HEK293 (cell line): ENCODE data around the gene NUP153.
"Not testable (repeated sequence)": the region's sequence is repeated elsewhere in the genome, so short reads cannot be mapped to it uniquely, and the experiment has no call there.

Source experiments
- CTCF ChIA-PET: fragments of 350-600 bp; formaldehyde crosslinking; extraction: SDS; loops from one replicate; lab custom pipeline; 2021; ENCODE audit warnings: antibody characterized with exemption; lab: Yijun Ruan, JAX
- POLR2A ChIA-PET: fragments of 300-600 bp; formaldehyde crosslinking; extraction: SDS; loops from one replicate; lab custom pipeline; 2020; ENCODE audit warnings: antibody characterized with exemption, inconsistent platforms; lab: Yijun Ruan, JAX
- H3K27ac ChIP-seq: fragments of 200-500 bp; sonication (Bioruptor generic); 2 replicates; pipeline ENCODE4 v1.5.1; 2014; ENCODE audit warnings: low read depth, low read length, control low read depth, inconsistent platforms; ENCODE audit errors: extremely low read depth
- H3K36me3 ChIP-seq, 2 experiments: fragments of 200-500 bp in 1 of 2; sonication (Bioruptor generic) in 1 of 2; 1 replicate in 1 of 2; 2 replicates in 1 of 2; pipeline ENCODE4 v1.5.1; 2014 to 2017; ENCODE audit warnings: inconsistent platforms in 2 of 2, low read length in 2 of 2; ENCODE audit not compliant: control insufficient read depth in 2 of 2, insufficient read depth in 1 of 2
- H3K4me1 ChIP-seq: fragments of 200-500 bp; sonication (Bioruptor generic); 2 replicates; pipeline ENCODE4 v1.5.1; 2014; ENCODE audit warnings: mild to moderate bottlenecking, low read length, inconsistent platforms; ENCODE audit not compliant: control insufficient read depth, insufficient read depth
- H3K4me3 ChIP-seq: 2 replicates; pipeline ENCODE4 v1.5.1; 2011; ENCODE audit warnings: low read depth, mild to moderate bottlenecking, control low read depth, low read length, moderate library complexity
- H3K9me3 ChIP-seq: fragments of 200-500 bp; sonication (Bioruptor generic); 2 replicates; pipeline ENCODE4 v1.5.1; 2014; ENCODE audit warnings: low read depth, low read length, inconsistent platforms; ENCODE audit not compliant: control insufficient read depth, insufficient read depth
- GLIS2 ChIP-seq: fragments of 450-650 bp; formaldehyde crosslinking; IDR thresholded peaks from 2 replicates; pipeline ENCODE4 v1.5.1; 2016; ENCODE audit warnings: missing biosample characterization, missing genetic modification characterization
- HOXC10 ChIP-seq: sonication (generic); formaldehyde crosslinking; IDR thresholded peaks from 2 replicates; pipeline ENCODE4 v1.8.1; 2023; ENCODE audit warnings: mild to moderate bottlenecking, missing genetic modification reagents
- KLF10 ChIP-seq: fragments of 450-650 bp; IDR thresholded peaks from 2 replicates; pipeline ENCODE4 v1.5.1; 2018; ENCODE audit warnings: missing biosample characterization, mild to moderate bottlenecking, missing genetic modification characterization
- REST ChIP-seq: fragments of 450-650 bp; formaldehyde crosslinking; IDR thresholded peaks from 2 replicates; pipeline ENCODE4 v1.5.1; 2016; ENCODE audit warnings: missing biosample characterization, missing genetic modification characterization
- ZNF155 ChIP-seq: fragments of 450-650 bp; formaldehyde crosslinking; IDR thresholded peaks from 2 replicates; pipeline ENCODE4 v1.5.1; 2016; ENCODE audit warnings: missing biosample characterization, missing genetic modification characterization
- ZNF175 ChIP-seq: fragments of 450-650 bp; formaldehyde crosslinking; IDR thresholded peaks from 2 replicates; pipeline ENCODE4 v1.5.1; 2016; ENCODE audit warnings: missing biosample characterization, missing genetic modification characterization
- ZNF23 ChIP-seq: fragments of 450-650 bp; formaldehyde crosslinking; IDR thresholded peaks from 2 replicates; pipeline ENCODE4 v1.5.1; 2016; ENCODE audit warnings: missing biosample characterization, missing genetic modification characterization, borderline replicate concordance
- ZNF366 ChIP-seq: fragments of 450-650 bp; formaldehyde crosslinking; conservative IDR thresholded peaks from 2 replicates; pipeline ENCODE4 v1.5.1; 2016; ENCODE audit warnings: missing biosample characterization, missing genetic modification characterization
- ZNF394 ChIP-seq: fragments of 450-650 bp; formaldehyde crosslinking; IDR thresholded peaks from 2 replicates; pipeline ENCODE4 v1.5.1; 2016; ENCODE audit warnings: missing biosample characterization, missing genetic modification characterization, mild to moderate bottlenecking, moderate library complexity, borderline replicate concordance
- ZNF433 ChIP-seq: fragments of 450-650 bp; formaldehyde crosslinking; IDR thresholded peaks from 2 replicates; pipeline ENCODE4 v1.5.1; 2016; ENCODE audit warnings: missing biosample characterization, missing genetic modification characterization, low read depth
- ZNF530 ChIP-seq: fragments of 450-650 bp; formaldehyde crosslinking; IDR thresholded peaks from 2 replicates; pipeline ENCODE4 v1.5.1; 2016; ENCODE audit warnings: low read depth, missing biosample characterization, missing genetic modification characterization
- ZNF621 ChIP-seq: fragments of 450-650 bp; formaldehyde crosslinking; IDR thresholded peaks from 2 replicates; pipeline ENCODE4 v1.5.1; 2017; ENCODE audit warnings: missing biosample characterization, missing genetic modification characterization
- ZNF623 ChIP-seq: fragments of 450-650 bp; formaldehyde crosslinking; IDR thresholded peaks from 2 replicates; pipeline ENCODE4 v1.5.1; 2016; ENCODE audit warnings: missing biosample characterization, missing genetic modification characterization
- ZNF660 ChIP-seq: fragments of 450-650 bp; IDR thresholded peaks from 2 replicates; pipeline ENCODE4 v1.5.1; 2018; ENCODE audit warnings: missing biosample characterization, mild to moderate bottlenecking, missing genetic modification characterization
- ZNF664 ChIP-seq: fragments of 450-650 bp; formaldehyde crosslinking; IDR thresholded peaks from 2 replicates; pipeline ENCODE4 v1.5.1; 2016; ENCODE audit warnings: missing biosample characterization, missing genetic modification characterization
- ZNF692 ChIP-seq: fragments of 450-650 bp; formaldehyde crosslinking; IDR thresholded peaks from 2 replicates; pipeline ENCODE4 v1.5.1; 2016; ENCODE audit warnings: missing biosample characterization, missing genetic modification characterization
- ZNF776 ChIP-seq: fragments of 450-650 bp; formaldehyde crosslinking; IDR thresholded peaks from 2 replicates; pipeline ENCODE4 v1.5.0; 2017; ENCODE audit warnings: missing biosample characterization, missing genetic modification characterization, borderline replicate concordance
- ZNF843 ChIP-seq: fragments of 450-650 bp; formaldehyde crosslinking; IDR thresholded peaks from 2 replicates; pipeline ENCODE4 v1.5.1; 2016; ENCODE audit warnings: missing biosample characterization, missing genetic modification characterization

NUP153 gene

DNA sequence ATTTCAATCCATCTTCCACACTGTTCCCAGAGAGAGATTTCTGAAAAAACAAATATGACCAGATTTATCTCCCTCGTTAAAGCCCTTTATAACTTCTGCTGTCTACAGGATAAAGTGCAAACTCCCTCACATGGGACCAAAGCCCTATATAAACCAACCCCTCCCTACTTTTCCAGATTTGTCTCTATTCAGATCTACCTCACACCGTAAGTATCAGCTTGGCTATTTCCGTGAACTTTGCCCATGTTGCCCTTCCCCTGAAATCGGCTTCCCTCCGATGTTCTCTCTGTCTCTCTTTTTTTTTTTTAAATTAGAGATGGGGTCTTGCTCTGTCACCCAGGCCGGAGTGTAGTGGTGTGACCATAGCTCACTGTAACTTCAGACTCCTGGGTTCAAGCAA lies 118.7 kb downstream of the NUP153 start:
- Histone ChIP-seq H3K27ac (no peak overlapping the region), H3K4me1 (peaks cover 2% of the 10 kb centered on the region; the same call in 1 of the 2 replicates)
- TF ChIP-seq ZNF175 (tag by site-specific recombination), result no peak
- TF ChIP-seq ZNF433 (tag by site-specific recombination), result no peak
- TF ChIP-seq ZNF394 (tag by site-specific recombination), result no peak
- no peak for TF ChIP-seq ZNF155 (tag by site-specific recombination)
- no peak for TF ChIP-seq REST (tag by site-specific recombination)
- no peak for TF ChIP-seq KLF10
- TF ChIP-seq ZNF621 (tag by site-specific recombination), result no peak
- no peak for TF ChIP-seq ZNF366 (tag by site-specific recombination)
- no peak for TF ChIP-seq ZNF530 (tag by site-specific recombination)
- no peak for TF ChIP-seq GLIS2 (tag by site-specific recombination)
- TF ChIP-seq ZNF664 (tag by site-specific recombination), result no peak
- no peak for TF ChIP-seq HOXC10 (CRISPR knock-in tag)
- no peak for TF ChIP-seq ZNF623 (tag by site-specific recombination)
- no peak for TF ChIP-seq ZNF843
- TF ChIP-seq ZNF23 (tag by site-specific recombination), result no peak
- no peak for TF ChIP-seq ZNF776 (tag by site-specific recombination)
- no peak for TF ChIP-seq ZNF660 (tag by site-specific recombination)
- no peak for TF ChIP-seq ZNF692 (tag by site-specific recombination)
- TF ChIP-seq, all 188 proteins: peak for 0
- Histone ChIP-seq H3K9me3 (no peaks in the 10 kb centered on the region; the same call in 1 of the 2 replicates), H3K4me3 (no peak overlapping the region), H3K36me3 (no peaks in the 10 kb centered on the region)
- ChIA-PET CTCF (interaction anchor here (0.6 to 0.8 kb wide), 2 partner anchors 216 to 227 kb away, joined by 3 read pairs; no protein-coding TSS in a partner anchor), POLR2A (interaction anchor here (0.6 kb wide), 1 partner anchor 641 kb away, joined by 3 read pairs; no protein-coding TSS in a partner anchor)

DNA sequence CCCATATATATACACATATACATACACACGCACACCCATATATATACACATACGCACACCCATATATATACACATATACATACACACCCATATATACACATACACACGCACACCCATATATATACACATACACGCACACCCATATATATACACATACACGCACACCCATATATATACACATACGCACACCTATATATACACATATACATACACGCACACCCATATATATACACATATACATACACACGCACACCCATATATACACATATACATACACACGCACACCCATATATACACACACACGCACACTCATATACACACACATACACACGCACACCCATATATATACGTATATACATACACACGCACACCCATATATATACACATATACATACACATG lies 120.1 kb downstream of the NUP153 start:
- H3K4me1 ChIP-seq, H3K27ac ChIP-seq, H3K9me3 ChIP-seq, POLR2A ChIA-PET, H3K4me3 ChIP-seq, H3K36me3 ChIP-seq: not testable (repeated sequence)
- CTCF ChIA-PET, result interaction anchor here (1.0 to 3.9 kb wide), 2 partner anchors 193 to 428 kb away, joined by 4 to 75 read pairs; no protein-coding TSS in a partner anchor
